ENCODE results near the gene TMEM240.
"Not testable (repeated sequence)": the region's sequence is repeated elsewhere in the genome, so short reads cannot be mapped to it uniquely, and the experiment has no call there.

Gene TMEM240

GRCh38 chr1:1505366-1505798, 35.0 kb downstream of the TMEM240 start:
- not testable (repeated sequence) for DNase-seq (ENCODE audit: extremely low read depth in 1 of 2, low read depth in 1 of 2)

- peak; percentile 23 to 49 for DNase-seq (ENCODE audit: extremely low read depth in 1 of 2, low read depth in 1 of 2)
These were observed 35.6 kb downstream of the TMEM240 start for GRCh38 chr1:1504777-1505365.

- DNase-seq (ENCODE audit: extremely low read depth in 1 of 2, low read depth in 1 of 2) = not testable (repeated sequence)
These were observed 44.9 kb downstream of the TMEM240 start for GRCh38 chr1:1495461-1495975.

- not testable (repeated sequence) for DNase-seq (ENCODE audit: extremely low read depth in 1 of 2, low read depth in 1 of 2)
These were observed 46.1 kb downstream of the TMEM240 start for GRCh38 chr1:1494311-1494710.

GRCh38 chr1:1491601-1492000, 48.8 kb downstream of the TMEM240 start:
- DNase-seq (ENCODE audit: extremely low read depth in 1 of 2, low read depth in 1 of 2) = no peak

- no peak for DNase-seq (ENCODE audit: extremely low read depth in 1 of 2, low read depth in 1 of 2)
These were observed 49.7 kb downstream of the TMEM240 start for GRCh38 chr1:1490633-1491230.

GRCh38 chr1:1489861-1490260, 50.6 kb downstream of the TMEM240 start:
- DNase-seq (ENCODE audit: extremely low read depth in 1 of 2, low read depth in 1 of 2) = no peak

GRCh38 chr1:1489231-1489630, 51.2 kb downstream of the TMEM240 start:
- DNase-seq (ENCODE audit: extremely low read depth in 1 of 2, low read depth in 1 of 2) = no peak

GRCh38 chr1:1487701-1488100, 52.7 kb downstream of the TMEM240 start:
- DNase-seq (ENCODE audit: extremely low read depth in 1 of 2, low read depth in 1 of 2) = no peak

GRCh38 chr1:1485755-1486317, 54.6 kb downstream of the TMEM240 start:
- DNase-seq (ENCODE audit: extremely low read depth in 1 of 2, low read depth in 1 of 2) = not testable (repeated sequence)

- not testable (repeated sequence) for DNase-seq (ENCODE audit: extremely low read depth in 1 of 2, low read depth in 1 of 2)
These were observed 55.3 kb downstream of the TMEM240 start for GRCh38 chr1:1484976-1485750.
